Measurements from ENCODE around the gene NOD2. TPM values are rescaled to one million over a fixed set of nuclear protein-coding genes. Genes with fewer than 3 reads are reported as not detected.

Gene NOD2
- total and polyA plus RNA-seq, 2 experiments from 2014 or later = 0.27 to 0.66 TPM

DNA sequence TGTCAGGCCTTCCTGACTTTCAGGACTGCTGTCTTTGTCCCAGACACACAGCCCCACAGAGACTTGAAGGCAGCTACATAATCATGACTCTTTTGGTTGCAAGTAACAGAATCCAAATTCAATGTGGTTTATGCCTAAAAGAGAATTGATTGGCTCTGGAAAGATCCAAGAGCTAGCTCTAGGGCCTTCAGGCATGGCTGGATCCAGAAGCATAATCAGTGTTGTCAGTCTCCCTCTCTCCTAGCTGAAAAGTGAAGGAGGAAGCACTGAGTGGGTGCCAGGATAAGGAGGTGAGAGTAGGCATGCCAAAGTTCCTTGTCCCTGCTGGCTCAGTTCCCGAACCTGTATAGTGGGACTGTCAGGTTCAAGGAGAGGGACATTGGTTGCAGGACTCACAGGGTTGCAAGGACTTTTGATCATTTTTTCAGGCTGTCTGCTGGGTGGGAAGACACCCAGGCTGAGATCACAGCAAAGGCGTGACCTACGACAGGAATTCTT, 37.8 kb upstream of the NOD2 start (continued):
- TF ChIP-seq JUNB (IDR thresholded peaks at IDR 0.05; ENCODE audit: unreplicated experiment) (no peak), NANOG (IDR thresholded peaks at IDR 0.05; ENCODE audit: borderline replicate concordance) (no peak), POLR2AphosphoS5 (IDR thresholded peaks at IDR 0.05; ENCODE audit: low read depth) (no peak), EZH2 (IDR thresholded peaks at IDR 0.05; ENCODE audit: low read depth, unreplicated experiment) (no peak), STAT1 (IDR thresholded peaks at IDR 0.05; ENCODE audit: unreplicated experiment) (no peak), ZNF331 (CRISPR knock-in tag; IDR thresholded peaks at IDR 0.05; ENCODE audit: low read depth) (no peak)
- TF ChIP-seq, protein P1, sequence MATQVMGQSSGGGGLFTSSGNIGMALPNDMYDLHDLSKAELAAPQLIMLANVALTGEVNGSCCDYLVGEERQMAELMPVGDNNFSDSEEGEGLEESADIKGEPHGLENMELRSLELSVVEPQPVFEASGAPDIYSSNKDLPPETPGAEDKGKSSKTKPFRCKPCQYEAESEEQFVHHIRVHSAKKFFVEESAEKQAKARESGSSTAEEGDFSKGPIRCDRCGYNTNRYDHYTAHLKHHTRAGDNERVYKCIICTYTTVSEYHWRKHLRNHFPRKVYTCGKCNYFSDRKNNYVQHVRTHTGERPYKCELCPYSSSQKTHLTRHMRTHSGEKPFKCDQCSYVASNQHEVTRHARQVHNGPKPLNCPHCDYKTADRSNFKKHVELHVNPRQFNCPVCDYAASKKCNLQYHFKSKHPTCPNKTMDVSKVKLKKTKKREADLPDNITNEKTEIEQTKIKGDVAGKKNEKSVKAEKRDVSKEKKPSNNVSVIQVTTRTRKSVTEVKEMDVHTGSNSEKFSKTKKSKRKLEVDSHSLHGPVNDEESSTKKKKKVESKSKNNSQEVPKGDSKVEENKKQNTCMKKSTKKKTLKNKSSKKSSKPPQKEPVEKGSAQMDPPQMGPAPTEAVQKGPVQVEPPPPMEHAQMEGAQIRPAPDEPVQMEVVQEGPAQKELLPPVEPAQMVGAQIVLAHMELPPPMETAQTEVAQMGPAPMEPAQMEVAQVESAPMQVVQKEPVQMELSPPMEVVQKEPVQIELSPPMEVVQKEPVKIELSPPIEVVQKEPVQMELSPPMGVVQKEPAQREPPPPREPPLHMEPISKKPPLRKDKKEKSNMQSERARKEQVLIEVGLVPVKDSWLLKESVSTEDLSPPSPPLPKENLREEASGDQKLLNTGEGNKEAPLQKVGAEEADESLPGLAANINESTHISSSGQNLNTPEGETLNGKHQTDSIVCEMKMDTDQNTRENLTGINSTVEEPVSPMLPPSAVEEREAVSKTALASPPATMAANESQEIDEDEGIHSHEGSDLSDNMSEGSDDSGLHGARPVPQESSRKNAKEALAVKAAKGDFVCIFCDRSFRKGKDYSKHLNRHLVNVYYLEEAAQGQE (IDR thresholded peaks at IDR 0.05; ENCODE audit: unreplicated experiment) = no peak

DNA sequence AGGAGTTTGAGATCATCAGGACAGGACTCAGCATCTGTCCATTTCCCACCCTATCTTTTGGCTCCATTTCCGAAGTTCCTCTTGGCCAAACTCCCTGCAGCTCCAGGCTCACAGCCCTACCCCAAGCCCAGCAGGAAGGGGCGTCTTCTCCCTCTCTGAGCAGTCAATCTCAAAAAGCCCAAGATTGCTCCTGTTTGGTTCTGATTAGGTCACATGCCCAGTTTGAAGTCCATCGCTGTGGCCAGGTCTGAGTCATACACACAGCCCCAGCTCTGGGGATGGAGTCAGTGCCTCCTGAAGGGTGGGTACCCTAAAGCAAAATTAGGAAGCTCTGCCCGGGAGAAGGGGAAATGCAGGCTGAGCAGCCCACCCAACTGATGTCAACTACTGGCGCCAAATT, 36.2 kb upstream of the NOD2 start:
- no peaks in the 10 kb centered on the region for H3K4me1 ChIP-seq (ENCODE audit: insufficient read depth)
- H3K36me3 ChIP-seq (ENCODE audit: insufficient read depth) = no peaks in the 10 kb centered on the region
- no peak for ATAC-seq
- no peak for TF ChIP-seq CREB1 (CRISPR knock-in tag; IDR thresholded peaks at IDR 0.05; ENCODE audit: low read depth)
- TF ChIP-seq, protein P1 (IDR thresholded peaks at IDR 0.05; ENCODE audit: unreplicated experiment) = no peak
- TF ChIP-seq NANOG (IDR thresholded peaks at IDR 0.05; ENCODE audit: borderline replicate concordance) = no peak
- no peak for TF ChIP-seq EZH2phosphoT487 (IDR thresholded peaks at IDR 0.05; ENCODE audit: unreplicated experiment)
- no peak for TF ChIP-seq ZNF331 (CRISPR knock-in tag; IDR thresholded peaks at IDR 0.05; ENCODE audit: low read depth)
- no peak for TF ChIP-seq STAT1 (IDR thresholded peaks at IDR 0.05; ENCODE audit: unreplicated experiment)
- no peak for TF ChIP-seq POLR2AphosphoS5 (IDR thresholded peaks at IDR 0.05; ENCODE audit: low read depth)
- no peak for TF ChIP-seq JUNB (IDR thresholded peaks at IDR 0.05; ENCODE audit: unreplicated experiment)
- no peak for TF ChIP-seq CTCF (conservative IDR thresholded peaks at IDR 0.05; ENCODE audit: low read depth in 2 of 2)

More for the DNA sequence above, 36.2 kb upstream of the NOD2 start:
- H3K4me1 Mint-ChIP-seq = no peaks in the 10 kb centered on the region
- H3K9me2 ChIP-seq (ENCODE audit: insufficient read depth) = 0 out of 2 replicates have a peak, but pooled peaks cover 1% of the 10 kb centered on the region
- no peak overlapping the region for H3K4me3 ChIP-seq
- no peaks in the 10 kb centered on the region for H4K20me1 ChIP-seq (replicated peaks; ENCODE audit: insufficient read depth)
- no peak overlapping the region for H3K27ac Mint-ChIP-seq
- H3F3A ChIP-seq (replicated peaks; ENCODE audit: low read depth) = no peaks in the 10 kb centered on the region
- peak overlapping the region; percentile 66; the same call in 1 of the 2 replicates for H2AFZ ChIP-seq
- no peaks in the 10 kb centered on the region for H3K27me3 ChIP-seq (ENCODE audit: insufficient read depth)
- no peak overlapping the region for H3K4me3 Mint-ChIP-seq
- H3K9me3 Mint-ChIP-seq = no peaks in the 10 kb centered on the region; the same call in 2 of the 3 replicates
- H3K27ac ChIP-seq (ENCODE audit: low read depth) = no peak overlapping the region
- H3K27me3 Mint-ChIP-seq (ENCODE audit: insufficient read depth, low read depth, poor library complexity) = peaks cover 4% of the 10 kb centered on the region
- 0 out of 3 replicates have a peak, but pooled peaks cover 1% of the 10 kb centered on the region for H3K36me3 Mint-ChIP-seq (ENCODE audit: low read depth)
- DNase-seq (ENCODE audit: low spot score) = no peak
- H3K79me2 ChIP-seq (replicated peaks; ENCODE audit: insufficient read depth) = no peaks in the 10 kb centered on the region
- H3K4me2 ChIP-seq = no peak overlapping the region
